AG08395 (cell line): Measurements from ENCODE around the gene CSF1.
A peak's percentile ranks its signal among the peaks of the same experiment; 100 is the strongest.

Experiments
- DNase-seq: peaks from one replicate; pipeline ENCODE4 v3.0.0; 2012; ENCODE audit warnings: mixed read lengths, low spot score

CSF1 gene

GRCh38 chr1:109978761-109979488 lies 68.3 kb downstream of the CSF1 start:
- DNase-seq: no peak

DNA sequence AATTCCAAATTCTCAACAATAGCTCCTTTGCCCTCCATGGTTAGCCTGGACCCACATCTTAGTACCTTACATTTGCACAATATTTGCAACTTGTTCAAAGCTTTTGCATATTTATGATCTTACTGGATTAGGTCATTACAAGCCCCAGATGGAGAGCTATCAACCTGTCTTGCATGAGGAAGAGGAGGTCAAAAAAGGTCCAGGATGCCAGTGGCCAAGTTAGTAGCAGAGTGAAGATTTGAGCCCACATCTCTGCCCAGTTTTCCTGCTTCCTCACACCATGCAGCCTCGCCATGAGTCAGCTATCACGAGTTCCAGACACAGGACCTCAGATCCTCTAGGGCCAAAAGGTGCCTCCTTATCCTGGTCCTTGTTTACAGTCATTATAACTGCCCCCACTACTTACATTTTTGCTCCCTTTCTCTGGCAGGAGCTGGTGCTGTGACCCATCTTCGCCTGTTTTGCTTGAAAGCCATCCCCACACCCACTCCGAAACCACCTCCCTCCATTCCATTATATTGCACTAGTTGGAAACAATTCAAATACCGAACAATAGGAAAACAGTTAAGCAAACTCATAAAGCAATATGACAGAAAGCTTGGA lies 68.9 kb downstream of the CSF1 start:
- peak; percentile 61 for DNase-seq
